Measurements from ENCODE around the gene LVRN.

The LVRN gene

DNA sequence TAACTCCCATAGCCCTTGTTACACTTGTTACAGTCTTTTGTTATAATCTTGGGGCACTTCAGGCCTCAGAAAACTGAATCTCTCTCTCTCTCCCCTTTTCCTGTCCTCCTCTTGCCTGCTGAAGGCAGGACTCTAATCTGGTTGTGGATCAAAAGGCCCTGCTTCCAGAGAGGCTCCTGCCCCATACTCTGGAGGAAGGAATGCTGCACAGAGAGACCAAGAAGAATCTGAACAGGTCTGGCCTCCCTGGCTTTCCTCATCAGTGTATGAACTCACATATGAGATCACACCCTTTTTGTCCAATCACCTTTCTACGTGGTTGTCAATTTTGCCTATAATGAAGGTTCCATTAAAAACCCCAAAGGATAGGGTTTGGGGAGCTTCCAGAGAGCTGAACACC, 26.2 kb upstream of the LVRN start:
- H3K27ac ChIP-seq: no peak overlapping the region
- TF ChIP-seq, protein P1, sequence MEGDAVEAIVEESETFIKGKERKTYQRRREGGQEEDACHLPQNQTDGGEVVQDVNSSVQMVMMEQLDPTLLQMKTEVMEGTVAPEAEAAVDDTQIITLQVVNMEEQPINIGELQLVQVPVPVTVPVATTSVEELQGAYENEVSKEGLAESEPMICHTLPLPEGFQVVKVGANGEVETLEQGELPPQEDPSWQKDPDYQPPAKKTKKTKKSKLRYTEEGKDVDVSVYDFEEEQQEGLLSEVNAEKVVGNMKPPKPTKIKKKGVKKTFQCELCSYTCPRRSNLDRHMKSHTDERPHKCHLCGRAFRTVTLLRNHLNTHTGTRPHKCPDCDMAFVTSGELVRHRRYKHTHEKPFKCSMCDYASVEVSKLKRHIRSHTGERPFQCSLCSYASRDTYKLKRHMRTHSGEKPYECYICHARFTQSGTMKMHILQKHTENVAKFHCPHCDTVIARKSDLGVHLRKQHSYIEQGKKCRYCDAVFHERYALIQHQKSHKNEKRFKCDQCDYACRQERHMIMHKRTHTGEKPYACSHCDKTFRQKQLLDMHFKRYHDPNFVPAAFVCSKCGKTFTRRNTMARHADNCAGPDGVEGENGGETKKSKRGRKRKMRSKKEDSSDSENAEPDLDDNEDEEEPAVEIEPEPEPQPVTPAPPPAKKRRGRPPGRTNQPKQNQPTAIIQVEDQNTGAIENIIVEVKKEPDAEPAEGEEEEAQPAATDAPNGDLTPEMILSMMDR (IDR thresholded peaks at IDR 0.05): no peak
- TF ChIP-seq ZFX (IDR thresholded peaks at IDR 0.05; ENCODE audit: borderline replicate concordance): no peak

DNA sequence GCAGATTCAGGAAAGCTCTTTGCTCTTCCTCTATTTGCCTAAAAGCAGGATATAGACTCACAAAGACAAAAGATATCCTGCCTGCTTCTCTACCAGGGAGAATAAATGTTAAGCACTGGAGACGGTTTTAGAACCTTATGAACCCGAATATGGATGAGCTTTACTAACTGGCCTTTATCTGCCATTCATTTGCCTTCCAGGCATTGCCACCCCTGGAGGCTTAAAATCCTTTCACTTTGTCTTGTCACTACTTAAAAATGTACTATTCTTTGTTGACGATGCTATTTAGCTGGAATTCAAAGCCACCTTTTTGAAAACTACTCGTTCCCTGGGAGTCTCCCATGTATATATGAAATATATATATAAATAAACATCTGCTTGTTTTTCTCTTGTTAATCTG, 23.2 kb upstream of the LVRN start:
- H3K27ac ChIP-seq: no peak overlapping the region
- TF ChIP-seq, protein P1 (IDR thresholded peaks at IDR 0.05): no peak
- TF ChIP-seq ZFX (IDR thresholded peaks at IDR 0.05; ENCODE audit: borderline replicate concordance): no peak

DNA sequence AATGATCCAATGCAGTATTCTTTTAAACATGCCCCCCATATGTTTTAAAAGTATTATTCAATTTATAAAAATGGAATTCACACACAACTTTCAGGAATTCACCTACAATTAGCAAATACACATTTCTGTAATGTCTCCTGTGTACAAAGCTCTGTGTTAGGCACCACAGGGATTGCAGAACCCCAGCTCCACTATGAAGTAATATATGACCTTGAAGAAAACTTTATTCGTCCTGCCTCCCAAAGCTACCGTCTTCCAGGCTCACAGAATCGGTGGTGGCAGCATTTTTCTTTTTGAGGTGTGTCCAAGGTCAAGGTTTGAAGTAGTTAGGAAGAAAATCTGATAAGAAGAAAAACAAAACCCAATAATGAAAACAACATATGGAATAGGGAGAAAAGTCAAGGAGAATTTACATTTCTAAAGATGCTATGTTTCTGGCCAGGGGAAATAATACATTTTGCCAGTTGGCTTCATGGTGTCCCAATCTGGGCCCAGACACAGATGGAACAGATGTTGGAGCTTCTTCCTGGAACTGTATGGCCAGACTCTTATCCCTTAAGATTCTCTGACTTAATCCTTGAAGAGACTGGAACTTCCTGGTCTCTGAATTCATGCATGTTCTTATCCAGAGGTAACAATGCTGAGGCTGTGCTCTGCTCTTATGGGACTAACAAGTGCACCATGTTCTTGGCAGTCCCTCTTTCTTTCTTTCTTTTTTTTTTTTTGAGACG, 22.0 kb upstream of the LVRN start:
- no peak for TF ChIP-seq ZFX (IDR thresholded peaks at IDR 0.05; ENCODE audit: borderline replicate concordance)
- TF ChIP-seq, protein P1 (IDR thresholded peaks at IDR 0.05): no peak
- H3K27ac ChIP-seq: no peak overlapping the region

DNA sequence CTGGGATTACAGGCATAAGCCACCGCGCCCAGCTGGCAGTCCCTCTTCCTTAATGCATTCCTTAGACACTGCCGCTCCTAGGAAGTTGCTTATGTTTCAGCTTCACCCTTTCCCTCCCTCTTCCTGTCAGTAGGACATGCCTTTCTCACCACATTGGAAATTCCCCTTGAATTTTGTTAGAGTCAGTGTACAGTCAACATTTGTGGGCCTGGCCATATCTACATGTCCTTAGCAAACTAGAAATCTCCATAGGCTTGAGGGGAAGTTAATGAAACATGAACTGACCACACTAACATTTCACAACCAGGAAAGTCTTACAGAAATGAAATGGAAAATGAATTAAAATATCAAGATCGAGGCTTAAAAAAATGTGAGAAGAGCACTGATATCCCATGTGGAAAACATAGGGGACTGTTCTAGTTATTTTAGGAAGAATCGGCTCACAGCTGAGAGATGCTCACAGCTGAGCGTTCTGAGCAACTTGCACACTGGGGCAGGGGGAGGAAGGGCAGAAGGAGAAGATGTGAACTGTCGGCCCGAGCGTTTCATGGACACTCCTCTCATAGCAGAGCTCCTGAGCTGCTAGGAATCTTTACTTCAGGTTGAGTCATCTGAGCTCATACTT, 21.1 kb upstream of the LVRN start:
- no peak overlapping the region for H3K27ac ChIP-seq
- TF ChIP-seq, protein P1 (IDR thresholded peaks at IDR 0.05): no peak
- TF ChIP-seq ZFX (IDR thresholded peaks at IDR 0.05; ENCODE audit: borderline replicate concordance): no peak

DNA sequence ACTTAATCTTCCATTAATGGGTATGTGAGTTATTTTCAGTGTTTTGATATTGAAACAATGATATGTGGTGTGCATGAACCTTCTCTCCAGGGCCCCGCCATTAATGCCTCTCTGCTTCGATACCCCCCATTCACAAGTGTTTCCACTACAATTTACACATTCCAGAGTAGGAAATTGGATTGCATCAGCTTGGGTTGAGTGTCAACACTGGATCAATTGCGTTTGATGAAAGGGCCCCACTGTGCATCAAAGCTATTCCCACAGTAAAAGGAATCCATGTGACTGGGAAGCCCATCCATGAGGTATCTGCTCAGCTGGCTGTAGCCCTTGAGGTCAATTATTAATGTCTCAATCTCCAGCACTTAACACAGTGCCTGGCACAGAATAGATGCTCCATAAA, 17.8 kb upstream of the LVRN start:
- no peak overlapping the region for H3K27ac ChIP-seq
- TF ChIP-seq, protein P1 (IDR thresholded peaks at IDR 0.05): no peak
- no peak for TF ChIP-seq ZFX (IDR thresholded peaks at IDR 0.05; ENCODE audit: borderline replicate concordance)

DNA sequence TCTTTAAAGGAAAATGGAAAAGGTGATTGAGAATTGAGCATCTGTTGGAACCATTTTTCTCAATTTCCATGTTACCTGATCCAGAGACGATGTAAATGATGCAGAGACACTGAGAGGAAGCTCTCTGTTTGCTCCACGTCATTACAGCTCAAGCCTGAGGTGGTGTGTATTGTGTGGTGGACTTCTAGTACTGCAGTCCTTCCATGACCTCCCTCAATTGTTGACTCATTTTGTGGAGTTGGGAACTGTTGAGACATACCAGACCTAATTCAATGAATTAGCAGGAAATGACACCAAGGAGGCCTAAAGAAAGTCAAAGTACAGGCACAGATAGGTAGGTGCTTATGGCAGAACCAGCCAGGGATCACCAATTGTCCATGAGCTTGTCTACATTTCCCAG, 15.6 kb upstream of the LVRN start:
- H3K27ac ChIP-seq: no peak overlapping the region; the same call in 1 of the 2 replicates
- no peak for TF ChIP-seq ZFX (IDR thresholded peaks at IDR 0.05; ENCODE audit: borderline replicate concordance)
- TF ChIP-seq, protein P1 (IDR thresholded peaks at IDR 0.05): no peak

DNA sequence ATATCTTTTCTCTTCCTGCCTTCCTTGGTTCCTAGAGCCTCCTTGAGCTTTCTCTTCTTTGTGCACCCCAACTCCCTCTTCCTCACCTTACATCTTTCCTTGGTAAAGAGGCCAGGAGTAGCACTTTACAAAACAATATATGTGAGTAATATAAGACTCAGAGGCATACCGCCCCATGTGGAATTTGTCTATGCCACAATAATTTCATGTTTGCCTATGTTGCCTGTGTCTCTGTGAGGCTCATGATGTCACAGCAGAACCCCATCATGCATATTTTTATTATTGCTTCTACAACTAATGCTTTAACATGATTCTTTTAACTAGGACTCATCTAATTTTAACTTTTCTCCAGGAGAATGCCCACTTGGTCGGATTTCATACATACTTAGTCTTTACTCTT, 15.0 kb upstream of the LVRN start:
- TF ChIP-seq ZFX (IDR thresholded peaks at IDR 0.05; ENCODE audit: borderline replicate concordance): no peak
- TF ChIP-seq, protein P1 (IDR thresholded peaks at IDR 0.05): no peak
- peak overlapping the region; percentile 68 for H3K27ac ChIP-seq
